Measurements from ENCODE around the gene HPSE2.

Gene HPSE2

DNA sequence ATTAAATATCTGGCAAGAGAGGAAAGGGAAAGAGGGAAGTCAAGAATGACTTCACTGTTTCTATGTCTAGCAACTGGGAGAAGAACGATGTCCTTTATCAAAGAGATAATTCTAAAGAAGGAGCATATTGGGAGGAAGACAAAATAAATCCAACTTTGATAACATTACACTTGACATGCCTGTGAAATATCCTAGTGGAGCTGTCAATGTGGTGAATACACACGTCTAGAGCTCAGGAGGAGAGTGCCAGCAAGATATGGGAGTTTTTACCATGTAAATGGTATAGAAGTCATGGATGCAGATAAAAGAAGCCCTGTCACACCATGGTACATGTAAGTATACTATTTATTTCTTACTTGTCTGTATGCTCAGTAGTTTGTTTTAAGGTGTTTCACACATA lies 356.7 kb downstream of the HPSE2 start:
- Histone ChIP-seq H3K4me1 (ENCODE audit: control insufficient read depth, low read depth, low read length) (no peaks in the 10 kb centered on the region), H3K9me3 (ENCODE audit: control insufficient read depth, low read depth, low read length) (no peaks in the 10 kb centered on the region), H3K9ac (ENCODE audit: low read length) (no peak overlapping the region), H3K4me3 (ENCODE audit: low read length) (no peak overlapping the region), H3K27me3 (ENCODE audit: control insufficient read depth, insufficient read depth, low read length) (no peaks in the 10 kb centered on the region), H3K27ac (ENCODE audit: low read length) (no peak overlapping the region), H3K36me3 (ENCODE audit: control insufficient read depth, low read depth, low read length) (no peaks in the 10 kb centered on the region)

- H3K27ac ChIP-seq (ENCODE audit: low read length) = no peak overlapping the region
- no peaks in the 10 kb centered on the region for H3K27me3 ChIP-seq (ENCODE audit: control insufficient read depth, insufficient read depth, low read length)
- H3K9ac ChIP-seq (ENCODE audit: low read length) = no peak overlapping the region
- H3K4me3 ChIP-seq (ENCODE audit: low read length) = no peak overlapping the region
- no peaks in the 10 kb centered on the region for H3K4me1 ChIP-seq (ENCODE audit: control insufficient read depth, low read depth, low read length)
- H3K36me3 ChIP-seq (ENCODE audit: control insufficient read depth, low read depth, low read length) = no peaks in the 10 kb centered on the region
- no peaks in the 10 kb centered on the region for H3K9me3 ChIP-seq (ENCODE audit: control insufficient read depth, low read depth, low read length)
Measured at GRCh38 chr10:98878418-98878817, 357.2 kb downstream of the HPSE2 start.

- H3K4me3 ChIP-seq (ENCODE audit: low read length) = no peak overlapping the region
- H3K36me3 ChIP-seq (ENCODE audit: control insufficient read depth, low read depth, low read length) = no peaks in the 10 kb centered on the region
- no peaks in the 10 kb centered on the region for H3K4me1 ChIP-seq (ENCODE audit: control insufficient read depth, low read depth, low read length)
- H3K27ac ChIP-seq (ENCODE audit: low read length) = no peak overlapping the region
- no peaks in the 10 kb centered on the region for H3K9me3 ChIP-seq (ENCODE audit: control insufficient read depth, low read depth, low read length)
- H3K9ac ChIP-seq (ENCODE audit: low read length) = no peak overlapping the region
- H3K27me3 ChIP-seq (ENCODE audit: control insufficient read depth, insufficient read depth, low read length) = no peaks in the 10 kb centered on the region
Measured at GRCh38 chr10:98861962-98862361, 373.7 kb downstream of the HPSE2 start.

- Histone ChIP-seq H3K9me3 (ENCODE audit: control insufficient read depth, low read depth, low read length) (no peaks in the 10 kb centered on the region), H3K36me3 (ENCODE audit: control insufficient read depth, low read depth, low read length) (no peaks in the 10 kb centered on the region), H3K27me3 (ENCODE audit: control insufficient read depth, insufficient read depth, low read length) (no peaks in the 10 kb centered on the region), H3K4me3 (ENCODE audit: low read length) (no peak overlapping the region), H3K4me1 (ENCODE audit: control insufficient read depth, low read depth, low read length) (no peaks in the 10 kb centered on the region), H3K27ac (ENCODE audit: low read length) (no peak overlapping the region), H3K9ac (ENCODE audit: low read length) (no peak overlapping the region)
Measured at GRCh38 chr10:98858525-98858924, 377.1 kb downstream of the HPSE2 start.

- Histone ChIP-seq H3K9me3 (ENCODE audit: control insufficient read depth, low read depth, low read length) (no peaks in the 10 kb centered on the region), H3K36me3 (ENCODE audit: control insufficient read depth, low read depth, low read length) (no peaks in the 10 kb centered on the region), H3K9ac (ENCODE audit: low read length) (no peak overlapping the region), H3K27ac (ENCODE audit: low read length) (no peak overlapping the region), H3K4me3 (ENCODE audit: low read length) (no peak overlapping the region), H3K4me1 (ENCODE audit: control insufficient read depth, low read depth, low read length) (no peaks in the 10 kb centered on the region), H3K27me3 (ENCODE audit: control insufficient read depth, insufficient read depth, low read length) (no peaks in the 10 kb centered on the region)
Measured at GRCh38 chr10:98855403-98856189, 380.1 kb downstream of the HPSE2 start.

DNA sequence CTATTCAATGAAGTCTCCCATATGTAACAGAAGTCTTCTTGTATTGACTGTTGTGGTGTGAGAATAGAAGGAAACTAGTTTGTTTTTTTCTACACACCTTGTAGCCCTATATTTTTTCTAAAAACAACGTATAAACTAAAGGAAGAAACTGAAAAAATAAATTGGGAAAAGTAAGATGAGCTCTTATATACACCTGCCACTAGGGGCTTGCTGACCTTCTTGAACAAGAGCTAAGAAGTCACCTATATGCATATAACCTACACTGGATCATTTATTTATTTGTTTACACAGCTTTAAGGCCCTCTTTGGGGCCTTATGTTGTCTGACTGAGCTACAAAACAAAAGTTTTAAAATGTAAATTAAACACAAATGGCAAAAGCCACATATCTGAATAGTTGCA lies 383.0 kb downstream of the HPSE2 start:
- H3K36me3 ChIP-seq (ENCODE audit: control insufficient read depth, low read depth, low read length) = no peaks in the 10 kb centered on the region

GRCh38 chr10:98848361-98848760 lies 387.3 kb downstream of the HPSE2 start:
- no peak overlapping the region for H3K27ac ChIP-seq (ENCODE audit: low read length)
- H3K4me1 ChIP-seq (ENCODE audit: control insufficient read depth, low read depth, low read length) = no peaks in the 10 kb centered on the region
- no peaks in the 10 kb centered on the region for H3K36me3 ChIP-seq (ENCODE audit: control insufficient read depth, low read depth, low read length)
- no peak overlapping the region for H3K4me3 ChIP-seq (ENCODE audit: low read length)
- H3K9ac ChIP-seq (ENCODE audit: low read length) = no peak overlapping the region
- no peaks in the 10 kb centered on the region for H3K27me3 ChIP-seq (ENCODE audit: control insufficient read depth, insufficient read depth, low read length)
- H3K9me3 ChIP-seq (ENCODE audit: control insufficient read depth, low read depth, low read length) = no peaks in the 10 kb centered on the region

More for the DNA sequence above, 383.0 kb downstream of the HPSE2 start:
- Histone ChIP-seq H3K27me3 (ENCODE audit: control insufficient read depth, insufficient read depth, low read length) (no peaks in the 10 kb centered on the region), H3K9ac (ENCODE audit: low read length) (no peak overlapping the region), H3K27ac (ENCODE audit: low read length) (no peak overlapping the region), H3K9me3 (ENCODE audit: control insufficient read depth, low read depth, low read length) (no peaks in the 10 kb centered on the region), H3K4me3 (ENCODE audit: low read length) (no peak overlapping the region), H3K4me1 (ENCODE audit: control insufficient read depth, low read depth, low read length) (no peaks in the 10 kb centered on the region)

- Histone ChIP-seq H3K4me3 (ENCODE audit: low read length) (no peak overlapping the region), H3K9ac (ENCODE audit: low read length) (no peak overlapping the region), H3K9me3 (ENCODE audit: control insufficient read depth, low read depth, low read length) (no peaks in the 10 kb centered on the region), H3K27me3 (ENCODE audit: control insufficient read depth, insufficient read depth, low read length) (no peaks in the 10 kb centered on the region), H3K4me1 (ENCODE audit: control insufficient read depth, low read depth, low read length) (no peaks in the 10 kb centered on the region), H3K27ac (ENCODE audit: low read length) (no peak overlapping the region), H3K36me3 (ENCODE audit: control insufficient read depth, low read depth, low read length) (no peaks in the 10 kb centered on the region)
Measured at GRCh38 chr10:98846787-98847186, 388.9 kb downstream of the HPSE2 start.

DNA sequence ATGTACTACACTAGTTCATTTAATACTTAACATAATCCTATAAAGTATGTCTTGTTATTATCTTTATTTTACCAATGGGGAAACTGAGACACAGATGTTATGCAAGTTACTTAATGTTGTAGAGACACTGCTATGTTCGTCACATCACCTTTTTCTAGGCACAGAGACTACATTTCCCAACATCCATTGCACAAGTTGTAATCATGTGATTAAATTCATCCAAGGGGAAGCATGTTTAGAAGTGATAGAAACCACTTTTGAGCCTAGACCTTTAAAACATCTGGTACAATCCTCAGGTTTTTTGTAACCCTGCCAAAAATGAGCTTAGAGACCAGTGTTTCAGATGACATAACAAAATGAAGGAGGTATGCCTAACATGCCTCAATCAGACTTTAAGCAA lies 402.1 kb downstream of the HPSE2 start:
- no peaks in the 10 kb centered on the region for H3K9me3 ChIP-seq (ENCODE audit: control insufficient read depth, low read depth, low read length)
- no peaks in the 10 kb centered on the region for H3K27me3 ChIP-seq (ENCODE audit: control insufficient read depth, insufficient read depth, low read length)
- no peak overlapping the region for H3K9ac ChIP-seq (ENCODE audit: low read length)
- H3K4me1 ChIP-seq (ENCODE audit: control insufficient read depth, low read depth, low read length) = no peaks in the 10 kb centered on the region
- no peak overlapping the region for H3K27ac ChIP-seq (ENCODE audit: low read length)
- no peak overlapping the region for H3K4me3 ChIP-seq (ENCODE audit: low read length)
- H3K36me3 ChIP-seq (ENCODE audit: control insufficient read depth, low read depth, low read length) = no peaks in the 10 kb centered on the region

DNA sequence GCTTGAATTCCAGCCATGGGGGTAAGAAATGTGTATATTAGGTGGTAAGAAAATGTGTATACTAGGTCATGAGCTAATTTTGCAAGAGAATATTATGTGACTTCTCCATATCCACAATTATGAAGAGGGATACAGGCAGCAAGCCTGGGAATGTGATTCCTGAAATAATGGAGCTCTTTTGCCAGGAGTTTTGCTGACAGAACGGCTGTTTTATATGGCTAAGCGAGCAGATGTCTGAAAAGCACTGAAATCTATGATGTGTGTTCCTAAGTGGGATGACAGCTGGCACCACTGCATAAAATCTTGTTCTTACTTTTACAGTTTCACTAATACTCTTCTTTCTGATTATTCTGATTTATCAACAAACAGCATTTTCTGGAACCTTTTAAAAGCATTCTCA lies 402.9 kb downstream of the HPSE2 start:
- Histone ChIP-seq H3K36me3 (ENCODE audit: control insufficient read depth, low read depth, low read length) (no peaks in the 10 kb centered on the region), H3K4me3 (ENCODE audit: low read length) (no peak overlapping the region), H3K9me3 (ENCODE audit: control insufficient read depth, low read depth, low read length) (no peaks in the 10 kb centered on the region), H3K27ac (ENCODE audit: low read length) (no peak overlapping the region), H3K27me3 (ENCODE audit: control insufficient read depth, insufficient read depth, low read length) (no peaks in the 10 kb centered on the region), H3K9ac (ENCODE audit: low read length) (no peak overlapping the region), H3K4me1 (ENCODE audit: control insufficient read depth, low read depth, low read length) (no peaks in the 10 kb centered on the region)

DNA sequence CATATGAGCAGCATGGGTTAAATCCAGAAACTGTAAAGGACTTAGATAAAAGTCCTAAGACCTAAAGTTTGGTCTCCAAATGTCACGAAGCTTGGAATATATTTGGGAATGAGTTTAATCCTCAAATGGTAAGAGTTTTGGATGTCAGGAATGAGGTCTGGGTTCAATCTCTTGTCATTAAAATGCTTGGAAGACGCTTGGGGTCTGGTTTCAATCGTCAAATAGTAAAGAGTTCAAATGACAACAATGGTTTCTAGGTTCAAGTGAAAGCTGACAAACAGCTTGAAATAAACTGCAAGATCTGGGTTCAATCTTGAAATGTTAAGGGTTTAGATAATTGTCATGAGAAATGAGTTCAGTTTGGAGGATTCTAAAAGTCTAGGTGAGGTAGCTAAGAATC lies 403.5 kb downstream of the HPSE2 start:
- Histone ChIP-seq H3K27ac (ENCODE audit: low read length) (no peak overlapping the region), H3K4me1 (ENCODE audit: control insufficient read depth, low read depth, low read length) (no peaks in the 10 kb centered on the region), H3K4me3 (ENCODE audit: low read length) (no peak overlapping the region), H3K36me3 (ENCODE audit: control insufficient read depth, low read depth, low read length) (no peaks in the 10 kb centered on the region), H3K27me3 (ENCODE audit: control insufficient read depth, insufficient read depth, low read length) (no peaks in the 10 kb centered on the region), H3K9me3 (ENCODE audit: control insufficient read depth, low read depth, low read length) (no peaks in the 10 kb centered on the region), H3K9ac (ENCODE audit: low read length) (no peak overlapping the region)

- H3K27ac ChIP-seq (ENCODE audit: low read length) = no peak overlapping the region
- H3K9ac ChIP-seq (ENCODE audit: low read length) = no peak overlapping the region
- H3K36me3 ChIP-seq (ENCODE audit: control insufficient read depth, low read depth, low read length) = no peaks in the 10 kb centered on the region
- no peak overlapping the region for H3K4me3 ChIP-seq (ENCODE audit: low read length)
- no peaks in the 10 kb centered on the region for H3K9me3 ChIP-seq (ENCODE audit: control insufficient read depth, low read depth, low read length)
- H3K4me1 ChIP-seq (ENCODE audit: control insufficient read depth, low read depth, low read length) = no peaks in the 10 kb centered on the region
- H3K27me3 ChIP-seq (ENCODE audit: control insufficient read depth, insufficient read depth, low read length) = no peaks in the 10 kb centered on the region
Measured at GRCh38 chr10:98831391-98831790, 404.3 kb downstream of the HPSE2 start.

Data from iPS-18a (cell line).